Measurements from ENCODE around the gene PLXDC2. TPM values are rescaled to one million over a fixed set of nuclear protein-coding genes. Genes with fewer than 3 reads are reported as not detected.

The PLXDC2 gene
- total RNA-seq, 1 experiment from 2014 or later: 0.20 TPM

GRCh38 chr10:20289070-20289828 is 473.0 kb downstream of the PLXDC2 start:
- ATAC-seq: no peak
- RAD21 ChIA-PET (ENCODE audit: low non-redundant PET in 1 of 2, low total read pairs in 2 of 2, uncharacterized antibody in 2 of 2, unreplicated experiment in 2 of 2): no interaction called here

More at GRCh38 chr10:20289070-20289828, 473.0 kb downstream of the PLXDC2 start:
- no peaks in the 10 kb centered on the region for H3K4me1 ChIP-seq (ENCODE audit: control insufficient read depth in 1 of 2, insufficient read depth in 2 of 2, low read length in 2 of 2)
- H3K9ac ChIP-seq (ENCODE audit: low read length): no peak overlapping the region
- no peak overlapping the region for H3K4me2 ChIP-seq (ENCODE audit: low read length)
- H4K20me1 ChIP-seq (ENCODE audit: insufficient read depth): no peaks in the 10 kb centered on the region
- H3K27ac ChIP-seq (ENCODE audit: low read depth, low read length): no peak overlapping the region
- no peaks in the 10 kb centered on the region for H3K9me2 ChIP-seq (ENCODE audit: insufficient read depth)
- H3K4me3 ChIP-seq (replicated peaks in 1 of 2; ENCODE audit: low read depth in 1 of 2, low read length in 2 of 2): no peak overlapping the region
- CTCF ChIA-PET: no interaction called here
- no TSS peak for BruUV-seq (replicated peaks)
- DNase-seq (ENCODE audit: low read depth, low spot score): no peak
- intact Hi-C loops (cut with micrococcal nuclease): no loop called here
- H3K79me2 ChIP-seq (ENCODE audit: insufficient read depth, low read length): no peaks in the 10 kb centered on the region
- H2AFZ ChIP-seq (ENCODE audit: low read depth, low read length, poor library complexity, severe bottlenecking): no peak overlapping the region
- no peaks in the 10 kb centered on the region for H3K27me3 ChIP-seq (ENCODE audit: insufficient read depth, low read length)
- TF ChIP-seq CBX3 (IDR thresholded peaks at IDR 0.05; ENCODE audit: low read depth): no peak
- no peak for TF ChIP-seq SIN3A (IDR thresholded peaks at IDR 0.05; ENCODE audit: low read depth)
- no peak for TF ChIP-seq YY1 (IDR thresholded peaks at IDR 0.05; ENCODE audit: extremely low read depth, insufficient replicate concordance, low read depth, low read length)
- no peak for TF ChIP-seq MAX (IDR thresholded peaks at IDR 0.05)
- TF ChIP-seq ELF1 (IDR thresholded peaks at IDR 0.05; ENCODE audit: borderline replicate concordance, low read depth): no peak
- TF ChIP-seq ATF3 (IDR thresholded peaks at IDR 0.05): no peak
- no peak for TF ChIP-seq CTCF (IDR thresholded peaks at IDR 0.05 in 2 of 3, conservative IDR thresholded peaks at IDR 0.05 in 1 of 3; ENCODE audit: borderline replicate concordance in 1 of 3, insufficient read depth in 1 of 3, low read depth in 2 of 3, low read length in 2 of 3)
- TF ChIP-seq ZFX (IDR thresholded peaks at IDR 0.05): no peak
- no peak for TF ChIP-seq POLR2AphosphoS5 (IDR thresholded peaks at IDR 0.05; ENCODE audit: low read depth, low read length)
- no peak for TF ChIP-seq EGR1 (IDR thresholded peaks at IDR 0.05; ENCODE audit: low read depth)
- no peak for TF ChIP-seq ZBTB33 (IDR thresholded peaks at IDR 0.05; ENCODE audit: extremely low read depth, insufficient replicate concordance, low read length)
- no peak for TF ChIP-seq JUND (IDR thresholded peaks at IDR 0.05)
- no peak for TF ChIP-seq EZH2 (IDR thresholded peaks at IDR 0.05)
- TF ChIP-seq REST (IDR thresholded peaks at IDR 0.05; ENCODE audit: low read depth): no peak
- no peak for TF ChIP-seq CEBPB (IDR thresholded peaks at IDR 0.05; ENCODE audit: low read depth)
- TF ChIP-seq TCF7L2 (IDR thresholded peaks at IDR 0.05; ENCODE audit: borderline replicate concordance, extremely low read depth, insufficient read depth, insufficient read length): no peak
- H3K9me3 ChIP-seq (ENCODE audit: control insufficient read depth in 1 of 2, insufficient read depth in 1 of 2, low read depth in 1 of 2, low read length in 2 of 2): peaks cover 3 to 17% of the 10 kb centered on the region in 2 experiments; a peak in 2 of 4 replicates
- H3K36me3 ChIP-seq (ENCODE audit: control insufficient read depth in 1 of 2, insufficient read depth in 2 of 2, low read length in 2 of 2): no peaks in the 10 kb centered on the region
- POLR2A ChIA-PET: no interaction called here

Measured in HCT116 (cell line).